ENCODE results near the gene TAF1A.
"Not testable (repeated sequence)": the region's sequence is repeated elsewhere in the genome, so short reads cannot be mapped to it uniquely, and the experiment has no call there.

TAF1A gene

GRCh38 chr1:222589462-222590302 is at the start of gene TAF1A:
TSS of gene TAF1A (minus strand) at chr1:222589933.
- peak; percentile 87 for DNase-seq

GRCh38 chr1:222634180-222635013 is 44.7 kb upstream of the TAF1A start:
- peak; percentile 95 for DNase-seq

GRCh38 chr1:222632749-222633148 is 43.0 kb upstream of the TAF1A start:
- DNase-seq = no peak

DNA sequence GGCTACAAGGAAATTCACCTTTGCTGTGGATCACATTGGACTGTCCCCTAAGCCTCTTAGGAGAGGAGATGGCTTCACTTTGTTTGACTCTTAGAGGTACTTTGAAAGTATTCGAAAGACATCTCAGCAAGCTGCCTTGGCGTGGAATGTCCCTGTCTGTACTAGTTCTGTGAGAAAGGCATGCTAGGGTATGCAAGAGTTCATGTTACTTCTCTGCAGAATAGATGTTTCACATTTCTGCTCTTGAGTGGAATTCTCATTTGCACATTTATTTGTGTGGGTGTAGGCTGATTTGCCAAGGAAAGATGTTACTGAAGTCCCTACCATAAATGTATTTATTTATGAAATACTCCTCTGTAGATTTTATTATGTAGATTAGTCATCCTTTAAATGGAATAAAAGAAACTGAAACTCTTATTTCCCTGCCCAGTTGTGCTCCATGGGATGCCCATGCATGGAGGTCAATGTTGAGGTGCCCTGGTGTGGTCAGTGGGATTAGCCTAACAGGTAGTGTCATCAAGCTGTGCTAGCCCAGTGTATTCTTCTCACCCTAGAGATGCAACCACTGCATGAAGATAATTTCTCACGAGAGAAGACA is 42.0 kb upstream of the TAF1A start:
- DNase-seq = no peak

- DNase-seq = no peak
Observed at GRCh38 chr1:222629921-222630535, 40.3 kb upstream of the TAF1A start.

- no peak for DNase-seq
Observed at GRCh38 chr1:222627232-222627631, 37.5 kb upstream of the TAF1A start.

GRCh38 chr1:222624214-222624613 is 34.5 kb upstream of the TAF1A start:
- DNase-seq = no peak

DNA sequence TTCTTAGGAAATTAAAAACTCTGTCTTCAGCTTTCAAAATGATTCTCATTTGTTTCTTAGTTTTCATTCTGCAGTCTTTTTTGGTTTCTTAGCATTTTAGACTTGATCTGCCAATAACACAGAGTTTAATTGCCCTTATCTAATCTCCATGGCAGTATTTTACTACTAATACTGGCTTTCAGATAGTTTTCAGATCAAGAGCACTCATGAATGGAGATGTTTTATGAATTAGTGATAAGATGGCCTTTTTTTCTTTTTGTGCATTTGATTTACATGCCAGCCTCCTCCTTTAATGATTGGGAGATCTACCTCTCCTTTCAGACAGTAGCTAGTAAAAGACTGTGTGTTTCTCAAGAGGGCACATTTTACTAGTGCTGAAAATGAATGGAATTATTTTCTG is 33.7 kb upstream of the TAF1A start:
- DNase-seq = no peak

GRCh38 chr1:222622765-222623164 is 33.0 kb upstream of the TAF1A start:
- DNase-seq = no peak

DNA sequence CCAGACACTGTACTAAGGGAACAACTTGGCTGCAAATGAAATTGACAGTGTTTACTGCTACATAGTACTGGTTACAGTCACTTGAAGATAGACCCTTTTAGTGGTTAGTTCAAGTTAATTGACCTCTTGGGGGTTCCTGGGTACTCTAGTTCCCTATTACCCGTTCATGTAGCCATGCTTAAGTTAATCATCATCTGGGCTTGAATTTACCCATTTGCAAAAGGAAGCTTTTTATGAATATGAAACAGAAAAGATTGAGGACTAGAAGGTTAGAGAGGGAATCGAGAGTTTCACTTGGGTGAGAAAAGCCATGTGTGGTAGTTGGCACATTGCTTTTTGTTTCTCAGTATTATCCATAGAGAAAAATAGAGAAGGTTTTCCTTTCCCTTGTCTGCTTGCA is 30.8 kb upstream of the TAF1A start:
- DNase-seq = no peak

DNA sequence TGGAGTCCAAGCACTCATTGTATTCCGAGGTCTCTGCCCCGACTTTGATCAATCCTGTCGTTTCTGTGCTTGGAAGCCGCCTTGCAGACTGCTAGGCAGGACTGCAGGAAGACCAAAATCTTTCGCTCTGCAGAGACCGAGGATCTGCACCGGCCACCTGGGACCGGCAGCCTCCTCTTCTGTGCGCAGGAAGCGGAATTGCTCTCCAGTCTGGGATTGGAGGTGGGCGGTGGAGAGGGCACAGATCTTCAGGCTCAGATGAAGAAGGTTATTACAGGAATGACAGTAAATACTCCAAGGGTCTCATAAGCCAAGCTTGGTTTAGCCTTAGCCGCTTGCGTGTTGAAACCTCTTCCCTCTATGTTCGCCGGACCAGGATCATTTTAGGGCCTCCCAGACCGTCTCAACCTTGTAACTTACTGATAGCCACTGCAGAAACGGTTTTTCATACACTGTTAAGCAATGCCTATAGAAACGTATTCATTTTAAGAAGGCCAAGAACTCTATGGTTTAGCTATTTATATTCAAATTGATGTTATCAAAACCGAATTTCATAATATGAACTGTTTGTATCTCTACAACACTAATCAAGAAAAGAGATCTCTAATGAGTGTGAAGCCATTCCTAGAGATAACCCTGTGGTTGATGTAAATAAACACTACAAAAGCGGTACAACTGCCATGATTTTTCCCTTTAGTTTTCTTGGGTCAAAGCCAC is 29.3 kb upstream of the TAF1A start:
- peak; percentile 22 for DNase-seq

DNA sequence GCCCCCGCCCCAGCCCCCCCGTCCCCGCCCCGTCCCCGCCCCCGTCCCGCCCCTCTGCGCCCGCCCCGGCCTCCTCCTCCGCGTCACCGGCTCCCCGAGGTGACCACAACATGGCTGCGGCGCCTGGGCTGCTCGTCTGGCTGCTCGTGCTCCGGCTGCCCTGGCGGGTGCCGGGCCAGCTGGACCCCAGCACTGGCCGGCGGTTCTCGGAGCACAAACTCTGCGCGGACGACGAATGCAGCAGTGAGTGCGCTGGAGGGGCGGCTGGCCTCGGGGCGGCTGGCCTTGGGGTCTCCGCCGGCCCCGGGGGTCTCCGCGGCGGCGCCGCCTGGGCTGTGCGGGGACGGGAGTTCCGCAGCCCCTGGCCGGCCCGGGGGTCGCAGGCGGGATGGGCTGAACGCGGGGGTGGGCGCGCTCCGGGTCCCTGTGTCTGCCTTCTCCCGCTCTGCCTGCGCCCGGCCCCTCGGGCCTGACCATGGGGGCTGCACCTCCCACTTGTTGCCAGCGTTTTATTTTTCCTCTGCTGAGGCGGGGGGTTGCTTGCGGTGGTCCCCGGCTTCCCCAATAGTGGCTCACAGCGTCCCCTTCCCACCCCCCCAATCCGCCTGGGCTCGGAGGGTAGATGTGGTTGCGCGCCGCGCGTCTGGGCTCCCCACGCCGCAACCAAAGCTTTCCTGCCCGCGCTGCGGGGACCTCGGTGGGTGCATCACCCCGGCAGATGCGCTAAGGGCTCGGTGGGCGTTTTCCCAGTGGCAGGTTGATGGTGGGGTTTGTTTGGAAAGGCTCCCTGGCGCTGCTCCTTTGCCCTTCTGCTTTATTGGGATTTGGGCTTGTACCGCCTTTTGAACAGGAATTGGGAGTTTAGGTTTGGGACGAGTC is 28.5 kb upstream of the TAF1A start, which contains the start of gene MIA3:
Gene MIA3 (plus strand): TSS at position 97 of the 879 bp plus-strand sequence. CDS start 14 bp downstream, at position 111.
- peak; percentile 83 for DNase-seq

GRCh38 chr1:222617367-222617951 is 27.7 kb upstream of the TAF1A start:
- DNase-seq = peak; percentile 89

DNA sequence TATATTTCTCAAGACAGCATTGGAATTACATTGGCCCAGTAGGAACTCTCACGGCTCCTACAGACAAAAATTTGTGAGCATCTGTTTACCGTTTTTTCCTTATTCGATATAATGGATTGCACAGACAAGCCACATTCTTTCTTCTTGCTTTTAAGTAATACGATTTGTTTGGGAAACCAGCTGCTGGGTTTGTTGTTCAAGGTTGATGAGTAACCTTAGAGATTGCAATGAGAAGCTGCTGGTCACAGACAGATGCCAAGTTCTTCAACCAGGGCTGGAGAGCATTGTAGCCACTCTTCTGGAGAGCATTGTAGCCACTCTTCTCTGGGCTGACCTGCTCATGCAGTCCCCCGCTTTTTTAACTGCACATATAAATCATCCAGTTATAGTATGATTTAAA is 26.8 kb upstream of the TAF1A start:
- no peak for DNase-seq

- no peak for DNase-seq
Observed at GRCh38 chr1:222613627-222614026, 23.9 kb upstream of the TAF1A start.

- no peak for DNase-seq
Observed at GRCh38 chr1:222610728-222611127, 21.0 kb upstream of the TAF1A start.

GRCh38 chr1:222609111-222609510 is 19.4 kb upstream of the TAF1A start:
- not testable (repeated sequence) for DNase-seq

- DNase-seq = no peak
Observed at GRCh38 chr1:222606757-222607156, 17.0 kb upstream of the TAF1A start.

- DNase-seq = no peak
Observed at GRCh38 chr1:222601257-222601656, 11.5 kb upstream of the TAF1A start.

DNA sequence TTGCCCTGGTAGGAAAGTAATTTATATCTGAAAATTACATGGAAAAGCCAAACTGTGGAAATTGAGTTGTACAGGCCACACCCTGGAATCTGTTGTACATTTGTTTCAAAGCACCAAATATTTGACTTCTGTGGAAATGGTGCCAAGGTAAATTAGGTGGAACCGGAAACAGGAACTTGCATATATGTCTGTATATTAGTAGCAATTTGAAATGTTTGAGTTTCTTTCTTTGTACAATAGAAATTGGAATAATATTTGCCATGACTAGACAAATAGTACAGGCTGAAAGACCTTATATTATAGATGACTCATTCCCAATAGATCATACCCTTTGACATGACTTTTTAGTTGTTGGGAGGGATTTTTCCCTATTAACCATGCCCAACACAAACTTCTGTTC is 10.5 kb upstream of the TAF1A start:
- DNase-seq = no peak

DNA sequence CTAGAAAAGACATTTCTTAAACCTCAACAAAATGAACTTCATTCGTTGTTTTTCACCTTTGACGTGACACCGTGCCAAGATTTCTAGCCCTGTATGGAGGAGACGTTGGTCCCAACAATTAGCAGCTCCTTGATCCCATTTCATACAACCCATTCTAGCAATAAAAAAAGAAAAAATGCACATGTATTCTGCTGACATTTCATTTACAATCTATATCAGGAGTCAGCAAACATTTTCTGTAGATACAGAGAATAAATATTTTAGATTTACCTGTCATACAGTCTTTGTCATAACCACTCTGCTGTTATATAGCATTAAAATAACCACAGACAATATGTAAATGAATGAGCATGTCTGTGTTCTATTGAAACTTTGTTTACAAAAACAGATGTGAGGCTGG is 7.0 kb upstream of the TAF1A start:
- DNase-seq = no peak
